ENCODE results near the gene ATAD3C. TPM values are rescaled to one million over a fixed set of nuclear protein-coding genes. Genes with fewer than 3 reads are reported as not detected.
A peak's percentile ranks its signal among the peaks of the same experiment; 100 is the strongest.
"Not testable (repeated sequence)": the region's sequence is repeated elsewhere in the genome, so short reads cannot be mapped to it uniquely, and the experiment has no call there.

Gene ATAD3C
- total and polyA plus RNA-seq, 10 of the 15 experiments (the other 5 are each of a cell fraction or from before 2014, with no cell fraction given): 0.03 to 3.1 (median 0.86) TPM

DNA sequence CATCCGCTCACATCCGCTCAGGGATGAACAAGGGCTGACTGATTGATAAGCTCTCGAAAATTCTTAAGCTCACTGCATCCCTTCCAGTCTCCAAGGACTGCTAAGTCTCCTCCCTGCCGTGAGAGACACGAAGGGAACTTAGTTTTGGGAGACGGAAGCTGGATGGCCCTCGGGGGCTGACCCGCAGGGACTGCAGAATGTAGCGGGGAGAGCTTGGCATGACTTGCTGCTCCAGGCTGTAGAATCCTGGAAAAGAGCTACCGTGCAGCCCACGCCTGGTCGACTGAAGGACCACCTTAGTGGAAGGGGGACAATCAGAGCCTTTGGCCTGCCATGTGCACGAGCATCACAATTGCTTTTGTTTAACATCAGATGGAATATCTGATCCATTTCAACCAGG lies 33.7 kb upstream of the ATAD3C start (continued):
- TF ChIP-seq NFYB (IDR thresholded peaks at IDR 0.05; ENCODE audit: insufficient read depth, low read depth, low read length) (no peak), MXI1 (IDR thresholded peaks at IDR 0.05; ENCODE audit: low read depth, low read length) (no peak), LARP7 (IDR thresholded peaks at IDR 0.05) (no peak), MEF2B (IDR thresholded peaks at IDR 0.05; ENCODE audit: partially characterized antibody, poor library complexity, severe bottlenecking) (no peak), RAD21 (IDR thresholded peaks at IDR 0.05; ENCODE audit: insufficient read depth, low read depth, low read length) (no peak), NFXL1 (IDR thresholded peaks at IDR 0.05; ENCODE audit: borderline replicate concordance) (no peak), CBX5 (IDR thresholded peaks at IDR 0.05; ENCODE audit: low read depth) (no peak)
- TF ChIP-seq, protein P1, sequence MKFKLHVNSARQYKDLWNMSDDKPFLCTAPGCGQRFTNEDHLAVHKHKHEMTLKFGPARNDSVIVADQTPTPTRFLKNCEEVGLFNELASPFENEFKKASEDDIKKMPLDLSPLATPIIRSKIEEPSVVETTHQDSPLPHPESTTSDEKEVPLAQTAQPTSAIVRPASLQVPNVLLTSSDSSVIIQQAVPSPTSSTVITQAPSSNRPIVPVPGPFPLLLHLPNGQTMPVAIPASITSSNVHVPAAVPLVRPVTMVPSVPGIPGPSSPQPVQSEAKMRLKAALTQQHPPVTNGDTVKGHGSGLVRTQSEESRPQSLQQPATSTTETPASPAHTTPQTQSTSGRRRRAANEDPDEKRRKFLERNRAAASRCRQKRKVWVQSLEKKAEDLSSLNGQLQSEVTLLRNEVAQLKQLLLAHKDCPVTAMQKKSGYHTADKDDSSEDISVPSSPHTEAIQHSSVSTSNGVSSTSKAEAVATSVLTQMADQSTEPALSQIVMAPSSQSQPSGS (IDR thresholded peaks at IDR 0.05; ENCODE audit: low read length): no peak

DNA sequence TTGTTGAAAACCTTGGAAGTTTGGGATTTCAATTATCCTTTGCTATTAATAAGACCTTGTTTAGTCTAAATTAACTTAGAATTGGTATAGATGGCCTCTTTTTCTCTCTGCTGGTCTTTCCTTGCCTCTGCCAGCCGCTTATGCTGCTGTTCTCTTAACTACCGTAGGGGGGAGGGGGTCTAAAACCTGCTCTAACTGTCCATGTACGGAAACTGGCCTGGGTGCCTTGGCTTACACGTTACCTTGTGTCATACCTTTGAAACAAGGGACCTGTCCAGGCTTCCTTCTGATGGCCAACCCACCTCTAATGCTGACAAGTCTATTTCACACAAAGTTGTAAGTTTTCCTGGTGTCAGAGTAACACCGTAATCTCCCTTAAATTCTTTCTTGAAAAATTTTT lies 32.1 kb upstream of the ATAD3C start:
- ATAC-seq; DNase-seq (ENCODE audit: low read depth, low spot score); H3K36me3 ChIP-seq (ENCODE audit: control insufficient read depth in 2 of 2, insufficient read depth in 2 of 2, low read length in 1 of 2); FAIRE-seq; BruUV-seq (replicated peaks); H3K9ac ChIP-seq (ENCODE audit: control insufficient read depth, insufficient read depth, low read length); in situ Hi-C loops (cut with MboI); CTCF ChIA-PET; H3K4me2 ChIP-seq (ENCODE audit: control insufficient read depth, insufficient read depth); intact Hi-C loops (cut with micrococcal nuclease; ENCODE audit: unreplicated experiment); RAD21 ChIA-PET (ENCODE audit: unreplicated experiment); POLR2A ChIA-PET; H3K27me3 ChIP-seq (replicated peaks in 1 of 2; ENCODE audit: control insufficient read depth in 2 of 2, insufficient read depth in 2 of 2, low read length in 1 of 2); H4K20me1 ChIP-seq (ENCODE audit: control insufficient read depth, insufficient read depth); H3K9me3 ChIP-seq (replicated peaks; ENCODE audit: control insufficient read depth, insufficient read depth, low read length); H3K79me2 ChIP-seq (ENCODE audit: control insufficient read depth, insufficient read depth, low read length): not testable (repeated sequence)
- Histone ChIP-seq H3K4me3 (peak overlapping the region; percentile 9; the same call in 1 of the 2 replicates), H3K27ac (ENCODE audit: control insufficient read depth, insufficient read depth) (peak overlapping the region; percentile 66), H2AFZ (ENCODE audit: control insufficient read depth, low read depth, low read length) (peak overlapping the region; percentile 13; the same call in 1 of the 2 replicates), H3K4me1 (ENCODE audit: control insufficient read depth, insufficient read depth, low read length) (peaks cover 25% of the 10 kb centered on the region)
- SMC1A ChIA-PET (ENCODE audit: uncharacterized antibody, unreplicated experiment): interaction anchor here (1.7 kb wide), 1 partner anchor 10 kb away, joined by 5 read pairs; no protein-coding TSS in a partner anchor
- WGBS (ENCODE audit: insufficient coverage, insufficient replicate concordance, low lambda C conversion rate, missing lambda C conversion rate): 85% methylated on average over 5 of the region's 5 CpGs

Measured in GM12878 (cell line).